ENCODE results near the gene GALNT15.

The GALNT15 gene

DNA sequence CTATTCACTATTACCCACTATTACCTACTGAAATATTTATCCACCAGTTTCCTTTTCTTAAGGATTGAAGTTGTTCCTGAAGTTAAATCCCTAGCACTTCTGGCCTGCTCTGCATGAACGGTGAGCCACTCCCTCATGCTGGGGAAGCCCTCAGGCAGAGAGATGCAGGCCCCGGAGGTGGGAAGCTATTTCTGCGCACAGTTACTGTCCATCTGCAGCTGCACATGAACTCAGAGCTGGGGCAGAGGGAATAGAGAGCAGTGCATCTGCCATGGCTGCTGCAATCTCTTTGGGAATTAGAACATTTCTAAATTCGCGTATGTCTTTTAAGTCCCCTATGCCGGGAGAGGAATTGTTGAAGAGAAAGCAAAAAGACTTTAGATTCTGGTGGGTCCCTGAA lies 6.3 kb upstream of the GALNT15 start:
- DNase-seq, result no peak

DNA sequence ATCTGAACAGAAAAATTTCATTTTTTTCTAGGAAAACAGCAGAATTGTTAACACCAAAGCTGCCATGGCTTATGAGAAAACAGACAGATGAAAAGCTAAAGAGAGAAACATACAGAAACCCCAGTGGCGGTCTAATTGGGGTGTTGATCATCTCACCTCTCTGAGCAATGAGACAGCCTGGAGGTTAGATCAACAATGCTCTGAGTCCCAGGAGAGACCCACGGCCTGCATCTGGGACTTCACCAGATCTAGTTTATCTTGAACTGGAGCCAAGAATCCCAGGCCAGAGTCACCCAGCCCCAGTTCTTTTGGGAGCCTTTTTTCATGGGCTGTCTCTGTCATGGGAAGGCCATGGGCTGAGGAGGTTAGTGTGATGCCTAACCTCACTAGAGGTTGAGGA lies 3.5 kb upstream of the GALNT15 start:
- no peak for DNase-seq

- no peak for DNase-seq
These were observed 2.7 kb upstream of the GALNT15 start for GRCh38 chr3:16171825-16172224.

DNA sequence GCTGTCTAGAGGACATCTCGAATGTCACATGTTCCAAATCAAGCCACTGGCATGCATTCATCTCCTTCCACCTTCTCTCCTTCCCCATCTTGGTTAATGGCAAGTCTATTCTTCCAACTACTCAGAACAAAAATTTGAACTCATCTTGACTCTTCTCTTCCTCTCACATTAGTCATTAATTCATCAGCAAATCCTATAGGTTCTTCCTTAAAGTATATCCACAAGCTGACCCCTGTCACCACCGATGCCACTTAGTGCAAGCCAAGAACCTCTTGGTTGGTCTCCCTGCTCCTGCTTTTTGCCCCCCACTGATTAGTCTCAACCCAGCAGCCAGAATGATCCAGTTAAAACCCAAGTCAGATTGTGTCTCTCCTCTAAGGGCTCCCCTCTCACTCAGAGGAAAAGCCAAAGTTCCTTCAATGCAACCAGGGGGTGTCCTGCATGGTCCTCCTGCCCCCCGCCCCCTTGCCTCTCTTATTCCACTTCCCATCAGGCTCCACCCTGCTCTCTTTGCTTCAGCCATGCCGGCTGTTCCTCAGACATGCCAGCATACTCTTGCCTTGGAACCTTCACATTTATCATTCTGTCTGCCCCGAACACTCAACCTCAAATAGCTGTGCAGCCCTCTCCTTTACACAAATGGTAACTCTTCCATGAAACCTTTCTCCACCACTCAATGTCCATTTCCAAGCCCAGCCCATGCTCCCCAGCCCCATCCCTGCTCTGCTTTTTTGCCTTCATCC lies 1.0 kb upstream of the GALNT15 start:
- no peak for DNase-seq

DNA sequence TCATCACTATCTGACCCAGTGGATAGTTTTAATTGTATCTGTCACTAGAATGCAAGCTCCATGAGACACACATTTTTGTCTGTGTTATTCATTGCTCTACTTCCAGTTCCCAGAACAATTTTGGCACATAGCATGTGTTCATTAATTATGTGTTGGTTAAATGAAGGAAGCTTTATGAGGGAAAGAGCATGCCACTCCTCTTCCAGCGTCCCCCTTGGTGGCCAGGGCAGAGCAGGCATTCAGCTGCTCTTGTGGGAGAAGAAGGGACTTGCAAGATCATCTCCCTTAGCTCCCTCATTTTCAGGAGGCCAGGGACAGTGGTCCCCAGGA lies 489 bp upstream of the GALNT15 start:
- DNase-seq, result no peak

DNA sequence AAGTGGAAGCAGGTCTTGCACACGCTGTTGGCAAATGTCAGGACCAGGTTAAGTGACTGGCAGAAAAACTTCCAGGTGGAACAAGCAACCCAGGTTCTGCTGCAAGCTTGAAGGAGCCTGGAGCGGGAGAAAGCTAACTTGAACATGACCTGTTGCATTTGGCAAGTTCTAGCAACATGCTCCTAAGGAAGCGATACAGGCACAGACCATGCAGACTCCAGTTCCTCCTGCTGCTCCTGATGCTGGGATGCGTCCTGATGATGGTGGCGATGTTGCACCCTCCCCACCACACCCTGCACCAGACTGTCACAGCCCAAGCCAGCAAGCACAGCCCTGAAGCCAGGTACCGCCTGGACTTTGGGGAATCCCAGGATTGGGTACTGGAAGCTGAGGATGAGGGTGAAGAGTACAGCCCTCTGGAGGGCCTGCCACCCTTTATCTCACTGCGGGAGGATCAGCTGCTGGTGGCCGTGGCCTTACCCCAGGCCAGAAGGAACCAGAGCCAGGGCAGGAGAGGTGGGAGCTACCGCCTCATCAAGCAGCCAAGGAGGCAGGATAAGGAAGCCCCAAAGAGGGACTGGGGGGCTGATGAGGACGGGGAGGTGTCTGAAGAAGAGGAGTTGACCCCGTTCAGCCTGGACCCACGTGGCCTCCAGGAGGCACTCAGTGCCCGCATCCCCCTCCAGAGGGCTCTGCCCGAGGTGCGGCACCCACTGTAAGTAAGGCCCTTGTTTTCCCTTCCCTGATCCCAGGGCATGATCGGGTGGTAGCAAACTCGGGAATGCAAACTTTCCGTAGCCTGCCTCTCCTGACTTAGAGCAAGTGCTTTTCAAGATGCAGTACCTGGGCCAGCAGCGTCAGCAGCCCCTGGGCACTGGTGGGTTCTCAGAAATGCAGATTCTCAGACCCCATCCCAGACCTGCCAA lies 759 bp downstream of the GALNT15 start:
- DNase-seq, result no peak

DNA sequence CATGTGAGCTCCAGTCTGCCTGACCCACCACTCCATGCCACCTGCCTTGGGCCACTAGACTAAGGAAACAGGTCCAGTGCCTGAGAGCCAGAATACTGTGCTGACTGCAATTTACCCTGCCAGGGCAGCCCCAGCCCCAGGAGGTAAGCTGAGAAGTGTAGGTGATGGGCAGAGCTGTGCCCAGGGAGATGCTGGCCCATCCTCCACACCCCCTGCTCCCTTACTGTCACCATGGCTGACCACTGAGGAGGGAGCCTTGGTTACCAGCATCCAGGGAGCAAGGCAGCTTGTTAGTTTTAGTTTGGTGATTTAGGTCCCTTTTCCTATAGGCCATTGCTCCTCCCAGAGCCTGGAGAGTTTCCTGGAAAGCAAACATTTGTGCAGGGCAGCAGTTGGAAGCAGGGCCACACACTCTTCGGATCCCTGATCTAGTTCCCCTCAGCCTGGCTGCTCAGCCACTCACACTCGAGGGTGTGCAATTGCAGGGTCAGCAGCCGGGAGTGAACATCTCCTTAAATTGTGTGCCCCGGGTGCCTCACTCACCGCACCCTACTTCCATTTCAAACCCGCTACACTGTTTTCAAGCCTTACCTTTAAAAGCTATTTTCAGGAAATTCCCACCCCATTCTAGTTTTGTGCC lies 2.0 kb downstream of the GALNT15 start:
- DNase-seq, result no peak

- no peak for DNase-seq
These were observed 2.9 kb downstream of the GALNT15 start for GRCh38 chr3:16177382-16177781.

DNA sequence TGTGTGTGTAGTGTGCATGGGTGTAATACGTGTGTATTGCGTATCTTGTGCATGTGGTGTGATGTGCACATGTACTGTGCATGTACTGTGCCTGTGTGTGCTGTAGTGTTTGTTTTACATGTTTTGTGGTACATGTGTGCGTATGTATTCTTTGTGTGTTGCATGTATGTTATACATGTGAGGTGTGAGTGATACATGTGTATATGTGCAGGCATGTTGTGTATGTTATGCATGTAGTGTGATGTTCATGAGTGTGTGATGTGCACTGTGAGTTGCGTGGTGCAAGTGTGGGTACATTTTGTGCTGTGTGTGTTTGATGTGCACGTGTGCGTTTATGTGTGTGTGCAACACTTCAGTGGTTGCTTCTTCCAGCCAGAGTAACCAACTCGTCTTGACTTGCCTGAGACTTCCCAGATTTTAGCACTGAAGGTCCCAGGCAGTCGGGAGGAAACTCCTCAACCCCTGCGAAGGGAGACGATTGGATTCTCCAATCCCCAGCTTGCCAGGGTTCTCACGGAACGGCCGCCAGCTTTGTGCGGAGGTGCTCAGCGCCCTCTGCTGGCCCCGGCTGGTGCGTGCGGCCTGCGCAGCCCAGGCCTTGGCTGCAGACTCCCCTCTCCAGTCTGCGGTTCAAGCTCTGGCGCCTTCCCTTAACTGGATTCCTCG lies 3.6 kb downstream of the GALNT15 start:
- DNase-seq, result no peak

DNA sequence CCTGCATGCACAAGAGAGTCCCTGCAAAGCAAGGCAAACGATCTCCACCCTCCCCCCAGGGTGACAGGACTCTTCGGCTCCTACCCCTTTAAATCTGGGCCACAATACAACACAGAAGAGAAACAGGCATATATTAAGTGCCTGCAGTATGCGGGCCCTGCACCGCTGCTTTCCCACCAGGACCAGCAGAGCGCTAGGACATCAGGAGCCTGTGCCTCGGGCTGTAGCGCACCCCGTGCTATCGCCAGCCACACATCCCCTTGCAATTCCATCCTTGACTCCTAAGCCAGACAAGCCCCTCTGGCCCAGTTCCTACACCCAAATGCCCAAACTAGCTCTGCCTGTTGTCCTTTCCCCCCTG lies 4.1 kb downstream of the GALNT15 start:
- DNase-seq, result no peak

- no peak for DNase-seq
These were observed 4.8 kb downstream of the GALNT15 start for GRCh38 chr3:16179261-16179660.

DNA sequence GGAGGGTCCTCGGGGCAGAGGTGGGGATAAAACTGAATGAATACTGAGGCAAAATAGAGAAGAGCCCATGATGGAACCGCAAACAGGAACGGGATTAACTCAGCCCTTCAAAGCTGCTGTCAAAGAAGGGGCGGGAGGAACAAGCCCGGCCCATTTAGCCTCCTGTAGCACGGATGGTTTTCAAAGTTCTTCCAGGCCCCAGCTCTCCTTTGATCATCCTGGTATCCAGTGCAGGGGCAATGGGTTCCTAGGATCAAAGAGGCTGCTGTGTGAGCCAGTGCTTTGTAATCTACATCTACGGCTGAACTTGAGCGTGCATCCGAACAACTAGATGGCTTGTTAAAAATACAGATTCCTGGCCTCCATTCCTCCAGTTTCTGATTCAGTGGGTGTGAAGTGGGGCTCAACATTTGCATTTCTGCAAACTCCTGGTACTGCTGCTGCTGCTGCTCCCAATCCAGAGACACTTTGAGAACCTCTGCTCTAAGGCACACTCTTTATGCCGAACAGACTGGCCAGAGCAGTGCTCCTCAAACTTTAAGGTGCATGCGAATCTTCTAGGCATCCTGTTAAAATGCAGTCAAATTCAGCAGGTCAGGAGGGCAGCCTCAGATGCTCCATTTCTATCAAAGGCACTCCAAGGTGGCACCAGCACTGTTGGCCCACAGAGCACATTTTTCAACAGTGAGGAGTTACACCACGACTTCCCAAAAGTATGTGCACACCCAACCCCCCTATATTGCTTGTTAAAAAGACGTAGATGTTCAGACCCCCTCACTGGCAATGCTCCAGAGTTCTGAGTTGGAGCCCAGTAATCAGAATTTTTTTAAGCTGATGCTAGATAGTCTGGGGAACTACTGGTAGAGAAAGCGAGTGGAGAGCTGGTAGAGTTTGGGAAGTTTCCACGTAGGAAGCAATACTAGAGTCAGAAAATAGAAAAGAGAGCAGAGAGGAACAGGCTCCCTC lies 5.6 kb downstream of the GALNT15 start:
- no peak for DNase-seq

DNA sequence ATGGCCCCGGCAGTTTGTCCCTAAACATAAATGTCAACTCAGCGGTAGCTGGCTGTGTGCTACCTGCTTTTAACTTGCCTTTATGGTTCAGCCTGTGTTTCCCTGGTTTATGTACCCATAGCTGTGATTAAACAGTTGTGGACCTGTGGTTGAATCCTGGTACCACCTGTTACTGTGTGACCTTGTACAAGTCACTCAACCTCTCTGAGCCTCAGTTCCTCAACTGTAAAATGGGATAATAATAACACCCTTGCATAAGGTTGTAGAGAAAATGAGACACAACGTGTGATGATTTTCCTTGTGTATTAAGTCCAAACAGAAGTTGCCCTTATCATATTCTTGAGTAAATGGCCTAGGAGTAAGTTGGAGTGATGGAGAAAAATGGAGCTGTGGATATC lies 6.3 kb downstream of the GALNT15 start:
- DNase-seq, result no peak

- no peak for DNase-seq
These were observed 6.9 kb downstream of the GALNT15 start for GRCh38 chr3:16181361-16181760.

DNA sequence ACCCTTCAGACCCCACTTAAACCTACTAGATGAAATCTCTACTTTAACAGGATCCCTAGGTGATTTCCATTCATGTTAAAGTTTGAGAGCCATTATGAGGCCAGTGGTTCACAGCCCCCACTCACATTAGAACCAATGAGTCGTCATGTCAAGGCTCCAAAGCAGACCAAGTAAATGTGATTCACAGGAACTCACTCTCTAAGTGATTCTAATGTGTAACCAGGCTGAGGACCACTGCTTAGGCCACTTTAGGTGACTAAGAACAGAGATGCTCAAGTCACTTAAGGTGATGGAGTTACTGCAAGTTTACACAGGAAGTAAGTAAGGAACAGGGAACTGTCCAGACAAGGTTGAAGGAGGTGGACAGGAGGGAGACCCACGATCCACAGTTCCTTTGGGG lies 7.7 kb downstream of the GALNT15 start:
- no peak for DNase-seq

GRCh38 chr3:16182612-16183011 lies 8.1 kb downstream of the GALNT15 start:
- DNase-seq, result no peak

GRCh38 chr3:16183082-16183481 lies 8.6 kb downstream of the GALNT15 start:
- no peak for DNase-seq

- no peak for DNase-seq
These were observed 9.3 kb downstream of the GALNT15 start for GRCh38 chr3:16183601-16184270.

- DNase-seq, result no peak
These were observed 11.6 kb downstream of the GALNT15 start for GRCh38 chr3:16186086-16186485.

DNA sequence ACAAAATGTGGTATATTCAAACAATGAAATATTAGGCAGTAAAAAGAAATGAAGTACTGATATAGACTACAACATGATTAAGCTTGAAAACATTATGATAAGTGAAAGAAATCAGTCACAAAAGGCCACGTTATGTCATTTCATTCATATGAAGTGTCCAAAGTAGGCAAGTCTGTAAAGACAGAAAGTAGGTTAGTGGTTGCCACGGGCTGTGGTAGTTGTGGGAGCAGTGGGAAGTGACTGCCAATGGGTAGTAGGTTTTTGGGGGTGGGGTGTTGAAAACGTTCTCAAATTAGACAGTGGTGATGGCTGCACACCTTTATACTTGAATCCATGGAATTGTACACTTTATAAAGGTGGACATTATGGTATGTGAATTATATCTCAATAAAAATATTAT lies 12.1 kb downstream of the GALNT15 start:
- no peak for DNase-seq

DNA sequence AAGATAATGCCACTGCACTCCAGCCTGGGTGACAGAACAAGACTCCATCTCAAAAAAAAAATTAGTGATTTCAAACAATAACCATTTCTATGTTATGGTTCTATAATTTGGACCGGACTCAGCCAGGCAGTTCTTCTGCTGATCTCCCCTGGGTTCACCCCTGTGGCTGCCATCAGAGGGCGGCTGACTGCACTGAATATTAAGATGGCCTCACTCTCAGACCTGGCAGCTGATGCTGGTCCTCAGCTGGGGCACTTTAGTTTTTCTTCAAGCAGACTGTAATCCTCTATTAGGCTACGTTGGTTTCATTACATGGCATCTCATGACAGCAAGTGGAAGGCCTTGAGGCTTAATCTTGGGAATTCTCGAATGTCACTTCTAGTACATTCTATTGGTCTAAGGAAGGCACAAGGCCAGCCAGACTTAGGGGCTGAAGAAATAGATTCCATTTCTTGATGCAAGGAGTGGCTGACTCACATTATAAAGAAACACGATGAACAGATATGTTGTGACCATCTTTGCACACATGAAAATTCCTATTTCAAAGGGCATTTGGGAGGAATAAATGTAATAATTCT lies 12.8 kb downstream of the GALNT15 start:
- no peak for DNase-seq
